Muscle layer of duodenum (tissue), 2 donors: ENCODE results near the gene NAA60.

Source experiments
- H3K27ac ChIP-seq: one replicate; pipeline ENCODE4 v1.7.0; 2013; ENCODE audit warnings: mild to moderate bottlenecking, low read length
- H3K27me3 ChIP-seq: one replicate; pipeline ENCODE4 v1.7.0; 2013; ENCODE audit warnings: low read depth, mild to moderate bottlenecking, control low read depth, low read length
- H3K36me3 ChIP-seq, 2 donors: one replicate each; pipeline ENCODE4 v1.7.0; 2013; ENCODE audit warnings: low read length in 2 of 2, control low read depth in 1 of 2, mild to moderate bottlenecking in 1 of 2; ENCODE audit not compliant: insufficient read depth in 2 of 2, control insufficient read depth in 1 of 2
- H3K4me1 ChIP-seq, 2 donors: one replicate each; pipeline ENCODE4 v1.7.0; 2013; ENCODE audit warnings: low read length in 2 of 2, mild to moderate bottlenecking in 2 of 2, control low read depth in 1 of 2, moderate library complexity in 1 of 2; ENCODE audit not compliant: insufficient read depth in 2 of 2, control insufficient read depth in 1 of 2
- H3K4me3 ChIP-seq, 2 donors: one replicate each; pipeline ENCODE4 v1.7.0; 2013; ENCODE audit warnings: low read length in 2 of 2, low read depth in 1 of 2, mild to moderate bottlenecking in 1 of 2
- H3K9me3 ChIP-seq, 2 donors: one replicate each; pipeline ENCODE4 v1.7.0; 2013; ENCODE audit warnings: low read length in 2 of 2, control low read depth in 1 of 2, mild to moderate bottlenecking in 1 of 2; ENCODE audit not compliant: control insufficient read depth in 1 of 2
- donor health status: healthy.

The NAA60 gene

GRCh38 chr16:3485821-3486505 is 42.5 kb downstream of the NAA60 start:
- no peak overlapping the region for H3K27ac ChIP-seq
- peaks cover 41 to 72% of the 10 kb centered on the region in 2 donors for H3K36me3 ChIP-seq
- H3K27me3 ChIP-seq, result no peaks in the 10 kb centered on the region
- no peaks in the 10 kb centered on the region for H3K9me3 ChIP-seq
- no peak overlapping the region for H3K4me3 ChIP-seq
- no peaks in the 10 kb centered on the region for H3K4me1 ChIP-seq

DNA sequence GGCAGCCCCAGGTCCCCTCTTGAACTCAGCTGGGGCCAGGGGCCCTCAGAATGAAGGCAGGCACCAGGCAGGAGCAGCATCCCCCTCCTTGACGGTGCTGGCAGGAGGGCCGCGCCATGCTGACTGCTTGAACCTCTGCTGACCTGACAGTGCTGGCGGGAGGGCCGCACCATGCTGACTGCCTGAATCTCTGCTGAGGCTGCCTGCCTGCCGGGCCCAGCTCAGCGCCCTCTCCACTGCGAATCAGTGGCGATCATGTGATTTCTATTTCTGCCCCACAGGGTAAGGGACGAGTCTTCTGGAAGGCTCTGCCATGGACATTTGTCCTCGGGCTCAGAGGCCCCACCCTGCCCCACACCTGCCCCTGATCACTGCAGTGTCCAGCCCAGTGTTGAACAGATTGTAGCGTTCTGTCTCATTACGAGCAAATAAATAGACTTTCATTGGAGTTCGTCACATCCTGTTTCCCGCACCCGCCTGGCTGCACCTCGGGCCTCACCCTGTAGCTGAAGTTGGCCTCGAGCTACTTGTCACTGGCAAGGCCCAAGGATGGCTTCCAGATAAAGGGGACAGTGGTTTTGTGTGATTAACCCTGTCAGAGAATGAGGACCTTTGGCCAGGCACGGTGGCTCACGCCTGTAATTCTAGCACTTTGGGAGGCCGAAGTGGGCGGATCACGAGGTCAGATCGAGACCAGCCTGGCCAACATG is 43.2 kb downstream of the NAA60 start:
- no peak overlapping the region for H3K27ac ChIP-seq
- H3K27me3 ChIP-seq, result no peaks in the 10 kb centered on the region
- H3K36me3 ChIP-seq, result peaks cover 37 to 65% of the 10 kb centered on the region in 2 donors

DNA sequence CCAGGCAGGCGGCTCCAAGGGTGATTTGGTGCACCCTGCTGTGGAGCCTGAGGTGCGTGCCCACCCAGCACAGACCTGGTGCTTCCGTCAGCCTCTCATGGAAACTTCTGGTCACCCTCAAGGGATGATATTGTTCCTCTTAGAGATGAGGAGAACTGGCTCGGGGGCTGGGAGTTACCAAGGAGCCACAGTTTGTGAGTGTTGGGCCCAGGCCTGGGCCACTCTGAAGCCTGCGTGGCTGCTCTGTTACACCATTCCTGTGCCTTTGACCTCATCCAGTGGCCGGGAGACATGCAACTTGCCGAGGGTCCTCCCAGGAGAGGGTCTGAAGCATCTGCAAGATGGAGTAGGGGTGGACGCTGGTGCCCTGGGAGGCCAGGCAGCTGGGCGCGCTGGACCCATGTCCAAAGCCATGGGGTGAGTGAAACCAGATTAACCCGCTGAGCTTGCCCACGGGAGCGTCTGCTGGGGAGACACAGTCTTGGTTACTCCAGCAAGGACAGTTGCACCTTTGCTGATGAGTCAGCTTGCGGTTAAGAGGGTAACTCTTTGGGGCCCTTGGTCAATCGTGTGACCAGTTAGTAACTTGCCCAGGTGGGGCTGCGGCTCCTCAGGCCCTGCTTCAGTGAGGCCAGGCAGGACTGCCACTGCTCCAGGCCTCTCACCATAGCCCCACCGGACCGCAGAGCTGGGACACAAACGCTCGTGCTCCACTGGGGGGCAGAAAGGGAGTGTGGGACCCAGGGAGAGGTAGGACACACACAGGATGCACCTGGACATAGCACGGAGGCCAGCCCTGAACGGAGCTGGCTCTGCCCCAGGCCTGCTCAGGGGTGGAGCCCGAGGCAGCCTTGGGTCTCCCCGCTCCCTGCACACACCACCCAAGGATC is 44.3 kb downstream of the NAA60 start:
- no peak overlapping the region for H3K27ac ChIP-seq
- peaks cover 31 to 55% of the 10 kb centered on the region in 2 donors for H3K36me3 ChIP-seq
- H3K4me1 ChIP-seq, result peaks cover 0 to 3% of the 10 kb centered on the region in 2 donors
- no peak overlapping the region for H3K4me3 ChIP-seq
- H3K9me3 ChIP-seq, result no peaks in the 10 kb centered on the region
- no peaks in the 10 kb centered on the region for H3K27me3 ChIP-seq

More for the DNA sequence above, 43.2 kb downstream of the NAA60 start:
- Histone ChIP-seq H3K4me3 (no peak overlapping the region), H3K9me3 (no peaks in the 10 kb centered on the region), H3K4me1 (no peaks in the 10 kb centered on the region)

DNA sequence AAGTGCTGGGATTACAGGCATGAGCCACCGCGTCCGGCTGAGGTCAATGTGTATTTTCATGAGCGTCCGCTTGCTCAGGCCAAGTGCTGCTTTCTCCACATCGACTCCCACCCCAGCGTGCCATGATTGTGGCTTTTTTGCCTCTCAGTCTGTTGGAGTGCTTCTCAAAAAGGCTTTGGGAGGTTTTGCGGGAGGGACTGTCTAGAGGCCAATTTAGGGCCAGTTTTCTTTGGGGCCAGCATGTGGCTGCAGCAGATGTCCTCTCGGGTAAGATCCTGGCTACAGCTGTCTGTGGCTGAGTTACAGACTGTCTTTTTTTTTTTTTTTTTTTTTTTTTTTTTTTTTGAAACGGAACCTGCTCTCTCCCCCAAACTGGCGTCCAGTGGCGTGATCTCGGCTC is 45.3 kb downstream of the NAA60 start:
- H3K36me3 ChIP-seq, result peaks cover 23 to 44% of the 10 kb centered on the region in 2 donors
- H3K27me3 ChIP-seq, result no peaks in the 10 kb centered on the region
- H3K4me1 ChIP-seq, result peaks cover 0 to 3% of the 10 kb centered on the region in 2 donors
- H3K9me3 ChIP-seq, result no peaks in the 10 kb centered on the region
- no peak overlapping the region for H3K4me3 ChIP-seq
- no peak overlapping the region for H3K27ac ChIP-seq

DNA sequence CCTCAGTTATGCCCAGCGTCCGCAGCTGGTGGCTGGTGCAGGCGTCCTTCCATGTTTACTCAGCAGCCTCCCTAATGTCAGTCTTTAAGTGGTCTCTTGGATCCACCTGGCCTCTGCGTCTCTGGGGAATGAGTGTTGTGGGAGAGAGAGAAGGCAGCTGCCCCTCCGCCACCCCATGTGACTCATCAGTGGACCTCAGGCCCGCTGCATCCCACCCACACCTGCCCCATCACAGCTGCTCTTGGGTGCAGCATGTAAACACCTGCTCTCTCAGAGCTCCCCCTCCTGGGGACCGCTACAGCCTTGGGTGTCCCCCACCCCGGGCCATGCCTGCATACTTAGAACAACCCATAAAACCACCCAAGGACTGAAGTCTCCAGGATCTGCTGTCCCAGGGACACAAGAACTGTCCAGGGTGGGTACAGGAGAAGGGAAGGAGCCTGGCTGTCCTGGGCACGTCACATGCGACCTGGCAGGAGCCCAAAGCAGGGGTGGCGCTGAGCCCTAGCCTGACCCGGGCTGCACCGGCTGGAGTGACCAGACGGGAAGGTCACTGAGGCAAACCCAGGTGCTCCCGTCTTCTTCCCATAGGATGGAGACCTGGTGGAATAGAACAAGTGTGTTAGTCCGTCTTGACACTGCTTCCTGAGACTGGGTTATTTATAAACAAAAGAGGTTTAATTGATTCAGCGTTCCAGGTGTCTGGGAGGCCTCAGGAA is 47.6 kb downstream of the NAA60 start:
- peaks cover 0 to 3% of the 10 kb centered on the region in 2 donors for H3K4me1 ChIP-seq
- no peaks in the 10 kb centered on the region for H3K9me3 ChIP-seq
- H3K4me3 ChIP-seq, result no peak overlapping the region
- H3K27me3 ChIP-seq, result no peaks in the 10 kb centered on the region
- no peak overlapping the region for H3K27ac ChIP-seq
- H3K36me3 ChIP-seq, result peaks cover 5 to 22% of the 10 kb centered on the region in 2 donors

- Histone ChIP-seq H3K36me3 (peaks cover 0 to 9% of the 10 kb centered on the region in 2 donors), H3K4me1 (peaks cover 0 to 3% of the 10 kb centered on the region in 2 donors), H3K9me3 (no peaks in the 10 kb centered on the region), H3K27me3 (no peaks in the 10 kb centered on the region), H3K27ac (no peak overlapping the region), H3K4me3 (no peak overlapping the region)
These were observed 48.9 kb downstream of the NAA60 start for GRCh38 chr16:3492356-3492755.

- no peaks in the 10 kb centered on the region for H3K36me3 ChIP-seq
- H3K27me3 ChIP-seq, result no peaks in the 10 kb centered on the region
- peaks cover 0 to 3% of the 10 kb centered on the region in 2 donors for H3K4me1 ChIP-seq
- H3K9me3 ChIP-seq, result no peaks in the 10 kb centered on the region
- no peak overlapping the region for H3K4me3 ChIP-seq
- no peak overlapping the region for H3K27ac ChIP-seq
These were observed 51.0 kb downstream of the NAA60 start for GRCh38 chr16:3494386-3494973.

GRCh38 chr16:3495176-3495575 is 51.7 kb downstream of the NAA60 start, which contains the start of gene C16orf90:
C16orf90 (minus strand) TSS chr16:3495489; CDS start chr16:3495421, 68 bp downstream.
- Histone ChIP-seq H3K36me3 (no peaks in the 10 kb centered on the region), H3K27ac (no peak within 1 kb of the TSS), H3K4me1 (peaks cover 0 to 3% of the 10 kb centered on the region in 2 donors), H3K27me3 (no peaks in the 10 kb centered on the region), H3K9me3 (no peaks in the 10 kb centered on the region), H3K4me3 (no peak within 1 kb of the TSS)

GRCh38 chr16:3496386-3496785 is 52.9 kb downstream of the NAA60 start:
- no peaks in the 10 kb centered on the region for H3K27me3 ChIP-seq
- H3K36me3 ChIP-seq, result no peaks in the 10 kb centered on the region
- H3K4me3 ChIP-seq, result no peak overlapping the region
- peaks cover 0 to 5% of the 10 kb centered on the region in 2 donors for H3K4me1 ChIP-seq
- H3K9me3 ChIP-seq, result no peaks in the 10 kb centered on the region
- no peak overlapping the region for H3K27ac ChIP-seq

- no peak overlapping the region for H3K4me3 ChIP-seq
- no peak overlapping the region for H3K27ac ChIP-seq
- H3K36me3 ChIP-seq, result no peaks in the 10 kb centered on the region
- H3K27me3 ChIP-seq, result no peaks in the 10 kb centered on the region
- H3K9me3 ChIP-seq, result no peaks in the 10 kb centered on the region
- peaks cover 0 to 13% of the 10 kb centered on the region in 2 donors for H3K4me1 ChIP-seq
These were observed 54.3 kb downstream of the NAA60 start for GRCh38 chr16:3497771-3498170.
